ENCODE results near the gene NR1H4. TPM values are rescaled to one million over a fixed set of nuclear protein-coding genes. Genes with fewer than 3 reads are reported as not detected.

NR1H4 gene
- total and polyA plus RNA-seq, 9 of the 15 experiments (the other 6 are each of a cell fraction or from before 2014, with no cell fraction given), result 0.03 TPM; not detected in 8

GRCh38 chr12:100578923-100579322 lies 105.3 kb downstream of the NR1H4 start (continued):
- no peak for TF ChIP-seq KDM2B (CRISPR knock-in tag; IDR thresholded peaks at IDR 0.05)
- TF ChIP-seq ZNF239 (CRISPR knock-in tag; IDR thresholded peaks at IDR 0.05), result no peak
- TF ChIP-seq SRSF3 (IDR thresholded peaks at IDR 0.05; ENCODE audit: insufficient read depth, low read length), result no peak
- no peak for TF ChIP-seq ZNF133 (CRISPR knock-in tag; IDR thresholded peaks at IDR 0.05)
- no peak for TF ChIP-seq ZC3H11A (IDR thresholded peaks at IDR 0.05; ENCODE audit: low read depth, low read length)
- no peak for TF ChIP-seq EP400 (IDR thresholded peaks at IDR 0.05)
- no peak for TF ChIP-seq BACH1 (tag; IDR thresholded peaks at IDR 0.05)
- TF ChIP-seq THAP12 (CRISPR knock-in tag; IDR thresholded peaks at IDR 0.05), result no peak
- no peak for TF ChIP-seq RFX1 (IDR thresholded peaks at IDR 0.05)
- no peak for TF ChIP-seq SIX5 (IDR thresholded peaks at IDR 0.05; ENCODE audit: borderline replicate concordance in 1 of 2, insufficient read depth in 1 of 2, low read depth in 1 of 2, low read length in 2 of 2)
- TF ChIP-seq MLLT1 (IDR thresholded peaks at IDR 0.05), result no peak
- no peak for TF ChIP-seq ZNF76 (CRISPR knock-in tag; IDR thresholded peaks at IDR 0.05; ENCODE audit: borderline replicate concordance)
- no peak for TF ChIP-seq FOXK2 (conservative IDR thresholded peaks at IDR 0.05 in 1 of 2, IDR thresholded peaks at IDR 0.05 in 1 of 2; ENCODE audit: low read depth in 2 of 2)
- TF ChIP-seq SMARCA5 (IDR thresholded peaks at IDR 0.05), result no peak

Data from K562 (cell line).